Karpas-422 (cell line): ENCODE results near the gene SIAH3. TPM values are rescaled to one million over a fixed set of nuclear protein-coding genes. Genes with fewer than 3 reads are reported as not detected.
A peak's percentile ranks its signal among the peaks of the same experiment; 100 is the strongest.

Experiments
- DNase-seq: peaks from one replicate; pipeline ENCODE4 v3.0.0-alpha.2; 2015
- H2AFZ ChIP-seq: fragments of 200-600 bp; sonication (generic); 2 replicates; pipeline ENCODE4 v1.6.1; 2014; ENCODE audit warnings: antibody characterized with exemption, low read length, mixed read lengths
- H3K27ac ChIP-seq: fragments of 200-600 bp; sonication (generic); 2 replicates; pipeline ENCODE4 v1.5.1; 2014; ENCODE audit warnings: mild to moderate bottlenecking, low read length, moderate library complexity
- H3K27me3 ChIP-seq: fragments of 200-600 bp; sonication (generic); 2 replicates; pipeline ENCODE4 v1.6.1; 2014; ENCODE audit warnings: low read length, mixed read lengths
- H3K36me3 ChIP-seq: fragments of 200-600 bp; sonication (generic); 2 replicates; pipeline ENCODE4 v1.6.1; 2014; ENCODE audit warnings: low read length, mixed read lengths; ENCODE audit not compliant: insufficient read depth
- H3K4me1 ChIP-seq: fragments of 200-600 bp; sonication (generic); 2 replicates; pipeline ENCODE4 v1.6.1; 2014; ENCODE audit warnings: mild to moderate bottlenecking, low read length, mixed read lengths
- H3K4me2 ChIP-seq: fragments of 200-600 bp; sonication (generic); 2 replicates; pipeline ENCODE4 v1.6.1; 2014; ENCODE audit warnings: low read length, low read depth, mild to moderate bottlenecking; ENCODE audit not compliant: poor library complexity, severe bottlenecking
- H3K4me3 ChIP-seq: fragments of 200-600 bp; sonication (generic); 2 replicates; pipeline ENCODE4 v1.5.1; 2014; ENCODE audit warnings: mild to moderate bottlenecking, antibody characterized with exemption, low read length, mixed read lengths
- H3K79me2 ChIP-seq: fragments of 200-600 bp; sonication (generic); 2 replicates; pipeline ENCODE4 v1.6.1; 2014; ENCODE audit warnings: mild to moderate bottlenecking, low read length, mixed read lengths
- H3K9ac ChIP-seq: fragments of 200-600 bp; sonication (generic); 2 replicates; pipeline ENCODE4 v1.6.0; 2014; ENCODE audit warnings: low read length
- H3K9me2 ChIP-seq: fragments of 200-600 bp; sonication (generic), shearing (Covaris generic); replicated peaks from 2 replicates; pipeline ENCODE4 v1.6.0; 2014; ENCODE audit warnings: mild to moderate bottlenecking, low read length, moderate library complexity; ENCODE audit not compliant: insufficient read depth
- H3K9me3 ChIP-seq: fragments of 300-700, 200-600 bp; sonication (generic); 2 replicates; pipeline ENCODE4 v1.6.1; 2014; ENCODE audit warnings: low read length, mixed read lengths
- H4K20me1 ChIP-seq: fragments of 200-600 bp; sonication (generic); 2 replicates; pipeline ENCODE4 v1.6.1; 2014; ENCODE audit warnings: mild to moderate bottlenecking, antibody characterized with exemption, low read length, low read depth; ENCODE audit not compliant: insufficient read depth
- total RNA-seq: library from RNA; depleted of rRNA; stranded (reverse); fragments of >200 nt; shearing (Covaris generic); gene quantifications from 2 replicates; pipeline ENCODE4 v1.2.3, GENCODE V29; 2014; ENCODE audit warnings: low replicate concordance

The SIAH3 gene
- total RNA-seq, 1 experiment from 2014 or later = not detected

DNA sequence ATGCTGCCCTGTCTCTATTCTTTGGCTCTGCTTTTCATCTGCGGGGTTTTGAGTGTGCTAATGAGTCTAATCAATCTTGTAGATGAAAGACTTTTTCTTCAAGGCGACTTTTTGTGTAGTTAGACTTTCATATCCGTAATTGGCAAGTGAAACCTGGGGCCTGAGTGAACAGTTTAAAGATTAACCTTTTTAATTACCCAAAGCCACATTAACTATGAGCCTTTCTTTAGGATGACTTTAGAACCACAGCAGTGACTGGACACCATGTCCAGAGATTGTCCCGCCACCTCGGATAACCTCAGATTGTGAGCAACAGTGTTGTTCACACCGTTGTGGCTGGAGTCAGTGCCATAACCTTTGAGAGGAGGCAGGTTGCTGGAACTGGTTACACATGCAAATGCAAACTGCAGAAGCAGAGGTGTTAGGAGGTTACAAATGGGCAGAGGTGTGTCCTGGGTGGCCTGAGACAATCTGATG is 58.7 kb downstream of the SIAH3 start:
- H3K4me3 ChIP-seq = no peak overlapping the region
- H3K9me2 ChIP-seq = no peaks in the 10 kb centered on the region
- no peak overlapping the region for H3K9ac ChIP-seq
- DNase-seq = no peak
- peaks cover 3% of the 10 kb centered on the region; the same call in 1 of the 2 replicates for H3K4me1 ChIP-seq
- H3K27me3 ChIP-seq = no peaks in the 10 kb centered on the region
- H3K27ac ChIP-seq = no peak overlapping the region
- no peaks in the 10 kb centered on the region for H3K36me3 ChIP-seq
- no peak overlapping the region for H3K4me2 ChIP-seq
- H4K20me1 ChIP-seq = no peaks in the 10 kb centered on the region; the same call in 1 of the 2 replicates
- H3K79me2 ChIP-seq = no peaks in the 10 kb centered on the region
- no peaks in the 10 kb centered on the region for H3K9me3 ChIP-seq
- H2AFZ ChIP-seq = no peak overlapping the region

- Histone ChIP-seq H3K9ac (no peak overlapping the region), H3K79me2 (no peaks in the 10 kb centered on the region), H3K4me3 (no peak overlapping the region), H3K9me3 (no peaks in the 10 kb centered on the region), H2AFZ (no peak overlapping the region), H3K4me1 (peaks cover 4% of the 10 kb centered on the region), H3K27me3 (no peaks in the 10 kb centered on the region), H3K36me3 (no peaks in the 10 kb centered on the region), H3K9me2 (no peaks in the 10 kb centered on the region), H3K4me2 (no peak overlapping the region), H3K27ac (no peak overlapping the region), H4K20me1 (no peaks in the 10 kb centered on the region; the same call in 1 of the 2 replicates)
- DNase-seq = no peak
Observed at GRCh38 chr13:45788011-45788410, 63.5 kb downstream of the SIAH3 start.

DNA sequence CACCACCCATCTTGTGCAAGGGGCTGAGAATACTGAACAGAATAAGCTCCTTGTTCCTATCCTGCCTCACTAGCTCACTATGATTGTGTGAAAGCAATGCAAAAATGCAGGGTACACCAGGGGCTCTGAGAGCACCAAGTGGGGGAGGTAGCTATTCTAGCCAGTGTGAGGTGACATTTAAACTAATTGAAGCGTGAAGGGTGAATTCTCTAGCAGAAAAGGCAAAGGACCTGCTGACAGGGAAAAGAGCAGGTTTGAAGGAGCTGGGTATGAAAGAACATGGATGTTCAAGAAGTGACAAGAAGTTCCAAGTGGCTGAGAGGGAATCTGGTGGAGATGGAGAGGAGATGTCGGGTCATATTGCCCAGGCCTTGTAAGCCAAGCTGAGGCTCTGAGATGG is 64.2 kb downstream of the SIAH3 start:
- Histone ChIP-seq H3K9ac (no peak overlapping the region), H3K4me1 (peaks cover 10% of the 10 kb centered on the region), H3K4me3 (no peak overlapping the region), H3K36me3 (no peaks in the 10 kb centered on the region), H3K79me2 (no peaks in the 10 kb centered on the region), H3K9me2 (no peaks in the 10 kb centered on the region), H3K27me3 (no peaks in the 10 kb centered on the region), H3K27ac (no peak overlapping the region), H3K4me2 (no peak overlapping the region), H4K20me1 (peaks cover 3% of the 10 kb centered on the region; the same call in 1 of the 2 replicates), H3K9me3 (no peaks in the 10 kb centered on the region), H2AFZ (no peak overlapping the region)
- no peak for DNase-seq

- H3K9ac ChIP-seq = no peak overlapping the region
- no peak for DNase-seq
- no peaks in the 10 kb centered on the region for H3K79me2 ChIP-seq
- H3K4me2 ChIP-seq = no peak overlapping the region
- H3K27me3 ChIP-seq = no peaks in the 10 kb centered on the region
- H3K27ac ChIP-seq = no peak overlapping the region
- H3K4me3 ChIP-seq = no peak overlapping the region
- no peaks in the 10 kb centered on the region for H3K9me3 ChIP-seq
- no peaks in the 10 kb centered on the region for H3K9me2 ChIP-seq
- no peak overlapping the region for H2AFZ ChIP-seq
- H4K20me1 ChIP-seq = peaks cover 3% of the 10 kb centered on the region; the same call in 1 of the 2 replicates
- H3K4me1 ChIP-seq = peaks cover 19% of the 10 kb centered on the region
- H3K36me3 ChIP-seq = no peaks in the 10 kb centered on the region
Observed at GRCh38 chr13:45786293-45786920, 65.1 kb downstream of the SIAH3 start.

DNA sequence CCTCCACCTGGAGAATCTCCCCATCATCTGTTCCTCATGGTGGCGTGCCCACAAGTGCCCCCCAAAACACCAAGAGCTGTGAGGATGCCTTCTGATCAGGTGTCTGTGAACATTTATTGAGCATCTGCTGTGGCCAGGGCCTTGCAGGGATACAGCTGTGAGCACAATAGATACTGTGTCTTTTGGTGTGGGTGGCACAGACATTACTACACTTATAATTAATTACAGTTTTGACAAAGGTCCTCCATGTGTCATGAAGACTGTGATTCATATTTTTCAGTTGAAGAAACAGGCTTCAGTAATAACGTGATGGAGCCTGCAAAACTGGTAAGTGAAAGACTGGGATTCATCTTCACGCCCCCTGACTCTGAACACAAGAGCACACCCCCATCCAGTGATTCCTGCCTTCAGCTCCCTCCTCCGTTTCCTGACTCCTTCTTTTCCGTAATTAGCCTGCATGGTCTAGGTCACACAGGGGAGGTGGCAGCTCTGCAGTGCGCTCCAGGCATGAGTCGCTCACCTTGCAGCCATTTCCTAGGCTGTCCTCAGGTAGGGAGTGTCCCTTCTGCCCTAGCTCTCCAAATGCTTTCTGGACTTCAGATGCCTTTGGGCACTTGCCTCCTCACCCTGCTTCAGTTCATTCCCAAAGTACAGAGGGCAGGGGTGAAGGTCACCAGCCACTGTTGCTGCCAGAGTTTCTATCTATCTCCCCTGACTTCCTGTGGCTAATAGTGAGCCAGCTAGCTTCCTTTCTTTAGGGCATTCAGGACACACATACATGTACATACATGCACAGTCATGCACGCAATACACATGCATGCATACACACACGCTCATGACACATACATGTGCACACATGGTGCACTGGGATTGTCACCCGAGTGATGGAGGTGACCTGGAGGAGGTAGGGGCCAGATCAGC is 66.5 kb downstream of the SIAH3 start:
- Histone ChIP-seq H4K20me1 (peaks cover 3% of the 10 kb centered on the region; the same call in 1 of the 2 replicates), H3K9me3 (no peaks in the 10 kb centered on the region), H3K36me3 (no peaks in the 10 kb centered on the region), H3K27me3 (no peaks in the 10 kb centered on the region), H3K9ac (no peak overlapping the region), H3K4me1 (peaks cover 28% of the 10 kb centered on the region), H3K9me2 (no peaks in the 10 kb centered on the region), H2AFZ (no peak overlapping the region), H3K27ac (no peak overlapping the region), H3K79me2 (no peaks in the 10 kb centered on the region), H3K4me3 (no peak overlapping the region), H3K4me2 (no peak overlapping the region)
- no peak for DNase-seq

DNA sequence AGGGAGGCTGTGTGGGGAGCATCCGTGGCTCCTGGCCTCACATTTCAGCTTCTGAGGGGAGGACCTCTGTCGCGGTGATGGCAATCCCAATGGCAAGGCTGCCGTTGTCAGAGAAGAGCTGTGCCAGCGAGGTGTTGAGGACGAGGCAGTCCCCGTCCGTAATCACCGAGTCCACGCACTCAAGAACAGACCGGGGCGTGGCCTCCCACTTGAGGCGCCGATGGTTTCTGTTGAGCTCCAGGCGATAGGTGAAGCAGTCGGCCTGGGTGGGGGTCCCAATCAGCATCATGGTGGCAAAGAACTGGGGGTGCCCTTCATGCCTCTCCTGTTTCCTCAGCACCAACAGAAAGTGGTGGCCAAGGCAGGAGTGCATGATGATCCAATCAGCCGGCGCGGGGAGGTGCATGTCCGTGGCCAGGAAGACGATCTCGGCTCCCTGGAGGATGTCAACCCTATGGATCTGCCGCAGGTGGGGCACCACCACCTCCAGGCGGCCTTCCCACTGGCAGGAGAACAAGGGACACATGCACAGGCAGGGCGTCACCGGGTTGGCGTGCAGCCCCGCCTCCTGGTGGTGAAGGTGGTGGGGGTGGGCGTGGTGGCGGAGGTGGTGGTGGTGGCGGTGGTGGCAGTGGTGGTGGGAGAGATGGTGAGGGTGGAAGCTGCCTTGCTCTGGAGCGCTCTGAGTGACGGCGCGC is 68.1 kb downstream of the SIAH3 start:
- Histone ChIP-seq H3K79me2 (no peaks in the 10 kb centered on the region), H2AFZ (no peak overlapping the region), H3K4me3 (no peak overlapping the region), H3K9me3 (no peaks in the 10 kb centered on the region), H3K9me2 (no peaks in the 10 kb centered on the region), H3K36me3 (no peaks in the 10 kb centered on the region), H4K20me1 (peaks cover 3% of the 10 kb centered on the region; the same call in 1 of the 2 replicates), H3K9ac (no peak overlapping the region), H3K4me2 (no peak overlapping the region), H3K4me1 (peaks cover 28% of the 10 kb centered on the region), H3K27me3 (no peaks in the 10 kb centered on the region), H3K27ac (no peak overlapping the region)
- DNase-seq = no peak

DNA sequence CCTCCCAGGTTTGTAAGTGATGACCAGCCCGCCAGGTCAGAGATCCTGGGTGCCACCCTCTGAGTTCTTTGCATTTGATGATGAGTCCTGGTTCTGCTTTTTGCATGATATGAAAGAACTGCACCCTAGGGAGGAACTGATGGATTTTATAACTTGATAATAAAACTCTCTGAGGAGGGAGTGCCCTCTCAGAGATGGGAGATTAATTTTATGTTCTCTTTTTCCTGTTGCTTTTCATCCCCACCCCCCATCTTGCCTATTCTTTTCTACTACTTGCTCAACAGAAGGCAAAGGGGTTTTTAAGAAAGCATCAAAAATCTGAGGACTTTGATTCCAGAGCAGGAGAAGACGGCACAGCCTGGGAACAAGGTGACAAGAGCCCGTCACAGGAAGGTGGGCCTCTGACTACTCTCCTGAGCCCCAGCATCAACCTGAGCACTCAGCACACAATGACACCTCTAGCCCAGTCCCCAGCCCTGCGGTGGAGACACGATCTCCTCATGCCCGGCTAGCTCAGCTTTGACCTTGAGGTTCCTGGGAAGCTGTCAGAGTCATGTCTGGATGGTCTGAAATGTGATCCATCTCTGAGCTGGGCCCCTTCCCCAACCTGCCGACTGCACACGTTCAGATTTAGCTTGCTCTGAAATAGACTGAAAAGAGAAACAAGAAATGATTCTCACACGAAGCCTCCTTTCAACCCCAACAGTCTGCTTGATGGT is 69.1 kb downstream of the SIAH3 start:
- Histone ChIP-seq H3K9me2 (no peaks in the 10 kb centered on the region), H3K27ac (peak overlapping the region; percentile 8; the same call in 1 of the 2 replicates), H3K9me3 (no peaks in the 10 kb centered on the region), H3K27me3 (no peaks in the 10 kb centered on the region), H3K36me3 (no peaks in the 10 kb centered on the region), H3K79me2 (no peaks in the 10 kb centered on the region), H2AFZ (no peak overlapping the region), H3K9ac (no peak overlapping the region), H3K4me3 (peak overlapping the region; percentile 47), H4K20me1 (peaks cover 3% of the 10 kb centered on the region; the same call in 1 of the 2 replicates), H3K4me1 (peaks cover 28% of the 10 kb centered on the region), H3K4me2 (peak overlapping the region; percentile 56)
- DNase-seq = peak; percentile 76
